Measurements from ENCODE around the gene SERPIND1. TPM values are rescaled to one million over a fixed set of nuclear protein-coding genes. Genes with fewer than 3 reads are reported as not detected.

The SERPIND1 gene
- total RNA-seq, 1 donor from 2014 or later: 1.6 TPM

GRCh38 chr22:20829491-20830134, 55.7 kb downstream of the SERPIND1 start:
- no peak for ATAC-seq
- DNase-seq (ENCODE audit: low spot score): no peak
- intact Hi-C loops (cut with DNase I): no loop called here

GRCh38 chr22:20833225-20833665, 59.3 kb downstream of the SERPIND1 start:
- intact Hi-C loops (cut with DNase I): no loop called here
- DNase-seq (ENCODE audit: low spot score) (no peak), ATAC-seq (no peak)

- ATAC-seq: no peak
- intact Hi-C loops (cut with DNase I): no loop called here
Measured at GRCh38 chr22:20834206-20834605, 60.3 kb downstream of the SERPIND1 start.

GRCh38 chr22:20834725-20835124, 60.8 kb downstream of the SERPIND1 start:
- DNase-seq (ENCODE audit: low spot score) (no peak), ATAC-seq (no peak)
- intact Hi-C loops (cut with DNase I): no loop called here

More at GRCh38 chr22:20834206-20834605, 60.3 kb downstream of the SERPIND1 start:
- DNase-seq (ENCODE audit: low spot score): no peak

Other genes starting within 250 kb of the SERPIND1 start
- 116 TPM for gene PI4KA, start 84.7 kb downstream of the SERPIND1 start, total RNA-seq
- gene SNAP29, start 84.9 kb downstream of the SERPIND1 start, total RNA-seq: 26.3 TPM
- gene CRKL, start 143.3 kb downstream of the SERPIND1 start, total RNA-seq: 61.4 TPM
- gene AIFM3, start 193.1 kb downstream of the SERPIND1 start, total RNA-seq: 2.1 TPM
- gene LZTR1, start 208.2 kb downstream of the SERPIND1 start, total RNA-seq: 72.9 TPM
- 21.9 TPM for gene THAP7, start 228.0 kb downstream of the SERPIND1 start, total RNA-seq
- gene P2RX6, start 241.1 kb downstream of the SERPIND1 start, total RNA-seq: 2.3 TPM